Activated CD4-positive, alpha-beta T cell treated with anti-CD3 and anti-CD28 coated beads, Interleukin-2, amount 50 U/mL, for 48 hours (primary cell): Measurements from ENCODE around the gene PADI2.

ENCODE experiments used
- DNase-seq, 2 experiments: peaks; one replicate each; pipeline ENCODE4 v3.0.0-alpha.2; 2020

The PADI2 gene

DNA sequence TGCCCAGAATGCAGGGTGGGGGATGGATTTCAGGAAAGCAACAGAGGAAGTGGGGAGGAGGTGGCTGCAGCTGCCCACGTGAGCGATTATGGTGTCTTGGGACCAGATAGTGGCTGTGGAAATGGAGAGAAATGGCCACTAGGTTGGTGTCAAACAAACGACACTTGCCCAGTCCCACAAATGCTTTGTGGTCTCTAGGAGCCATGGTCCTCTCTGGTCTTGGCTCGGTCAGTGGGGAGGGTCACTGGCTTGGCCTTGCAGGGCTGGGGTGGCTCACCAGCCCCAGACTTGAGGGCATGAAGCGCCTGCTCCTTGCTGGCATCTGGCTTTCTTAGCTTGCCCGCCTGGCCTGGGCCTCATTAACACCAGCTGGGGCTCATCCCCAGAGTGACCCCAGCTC, 7.2 kb downstream of the PADI2 start:
- DNase-seq, result no peak

DNA sequence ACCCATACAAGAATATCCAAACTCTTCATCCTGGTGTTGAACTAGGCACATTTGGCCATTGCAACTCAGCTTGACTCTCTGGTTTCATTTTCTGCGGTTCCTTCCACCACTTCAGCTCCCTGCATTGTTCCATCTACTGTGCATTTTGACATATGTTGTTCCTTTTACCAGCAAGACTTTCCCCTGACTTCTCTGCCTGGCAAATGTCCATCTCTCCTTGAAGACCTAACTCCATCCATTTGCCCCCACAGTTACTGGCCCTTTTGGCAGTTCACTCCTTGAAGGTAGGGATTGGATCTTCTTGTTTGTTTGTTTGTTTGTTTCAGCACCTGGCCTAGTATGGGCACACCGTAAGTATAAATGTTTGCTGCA, 8.7 kb downstream of the PADI2 start:
- DNase-seq, result no peak

DNA sequence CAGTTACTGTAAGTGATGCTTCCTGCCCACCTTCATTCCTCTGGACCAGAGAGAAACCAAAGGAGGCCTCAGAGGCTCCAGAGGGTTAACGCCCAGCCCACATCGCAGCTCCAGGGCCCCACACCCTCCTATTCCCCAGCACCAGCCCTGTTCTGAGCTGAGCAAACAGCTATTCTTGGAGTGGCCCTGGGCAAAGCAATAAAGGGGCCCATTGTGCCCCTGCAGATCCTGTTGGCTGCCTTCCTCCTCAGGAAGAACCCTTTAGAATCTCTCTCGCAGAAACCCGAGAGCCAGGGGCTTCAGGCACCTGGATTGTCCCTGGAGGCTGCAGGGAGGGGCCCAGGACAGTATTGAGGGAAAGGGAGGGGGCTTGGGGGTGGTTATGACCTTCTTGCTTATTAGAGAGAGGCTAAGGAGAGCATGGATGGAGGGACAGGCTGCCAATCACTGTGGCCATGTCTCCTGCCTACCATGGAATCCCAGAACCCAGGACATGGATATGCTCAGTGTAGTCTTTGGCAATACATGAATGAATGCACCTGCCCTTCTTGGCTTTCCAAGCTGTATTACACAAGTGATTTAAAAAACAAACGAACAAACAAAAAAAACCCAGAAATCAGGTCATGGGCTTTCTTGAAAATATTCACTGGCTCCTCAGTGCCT, 9.2 kb downstream of the PADI2 start:
- no peak for DNase-seq

DNA sequence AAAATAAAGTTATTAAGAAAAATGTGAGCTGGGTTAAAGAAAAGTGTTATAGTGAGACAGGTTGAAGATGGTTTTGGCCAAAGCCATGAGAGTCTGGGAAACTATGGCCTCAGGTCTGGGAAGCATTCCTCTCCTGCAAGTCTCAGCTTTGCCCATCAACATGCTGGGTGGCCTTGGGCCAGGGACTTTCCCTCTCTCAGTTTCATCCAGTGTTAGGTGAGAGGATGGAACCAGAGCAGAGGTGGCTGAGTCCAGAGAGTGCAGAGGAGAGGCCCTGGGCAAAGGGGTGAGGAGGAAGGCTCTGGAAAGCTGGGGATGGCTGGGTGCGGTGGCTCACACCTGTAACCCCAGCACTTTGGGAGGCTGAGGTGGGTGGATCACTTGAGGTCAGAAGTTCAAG, 10.5 kb downstream of the PADI2 start:
- no peak for DNase-seq

DNA sequence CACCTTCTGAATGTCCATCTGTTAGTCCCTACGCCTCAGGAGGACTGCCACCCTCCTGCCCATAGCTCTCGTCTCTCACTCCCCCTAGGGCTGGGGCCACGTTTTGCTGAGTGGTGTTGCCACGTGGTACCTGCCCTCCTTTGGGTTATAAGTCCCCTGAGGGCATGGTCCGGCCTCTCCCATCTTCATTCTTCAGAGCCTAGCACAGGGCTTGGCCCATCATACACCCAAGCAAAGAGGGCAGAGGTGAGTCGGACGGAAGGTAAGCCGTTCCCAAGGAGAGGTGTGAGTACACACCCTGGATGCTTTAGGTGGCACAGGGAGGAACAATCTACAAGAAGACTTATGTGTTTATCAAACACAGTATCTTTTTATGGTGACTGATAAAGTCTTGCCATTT, 10.9 kb downstream of the PADI2 start:
- no peak for DNase-seq

DNA sequence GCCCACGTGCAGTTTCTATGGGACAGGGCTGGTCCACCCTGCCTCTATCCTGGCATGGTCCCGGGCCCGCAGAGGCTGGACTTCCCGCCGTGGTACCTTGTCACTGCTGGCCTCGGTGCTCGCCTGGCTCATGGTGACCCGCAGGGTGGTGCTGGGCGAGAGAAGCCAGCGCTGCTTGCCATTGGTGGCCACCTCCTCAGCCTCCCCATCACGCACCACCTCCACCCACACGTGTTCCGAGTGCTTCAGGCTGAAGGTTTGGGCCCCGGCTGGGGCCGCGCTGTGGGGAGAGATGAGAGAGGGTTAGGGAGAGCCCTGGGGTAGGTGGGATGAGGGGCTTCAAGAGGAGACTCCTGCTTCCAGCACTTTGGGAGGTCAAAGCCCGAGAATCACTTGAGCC, 14.5 kb downstream of the PADI2 start:
- no peak for DNase-seq

DNA sequence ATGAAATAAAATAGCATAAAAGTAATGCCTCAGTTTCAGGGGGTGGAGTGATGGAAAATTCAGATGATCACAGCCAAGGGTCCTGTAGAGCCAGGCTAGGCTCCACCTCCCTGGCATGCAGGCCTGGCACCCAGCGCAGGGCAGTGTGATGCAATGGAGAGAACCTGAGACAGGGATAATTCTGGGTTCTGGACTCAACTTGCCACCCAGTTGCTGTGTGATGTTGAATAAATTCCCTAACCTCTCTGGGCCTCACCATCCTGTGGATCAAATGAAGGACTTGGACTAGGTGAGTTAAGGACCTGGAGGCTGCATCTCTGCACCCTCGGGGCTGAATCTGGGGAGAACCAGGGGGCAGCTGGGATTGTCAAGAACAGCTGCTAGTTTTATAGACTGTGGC, 17.0 kb downstream of the PADI2 start:
- no peak for DNase-seq

DNA sequence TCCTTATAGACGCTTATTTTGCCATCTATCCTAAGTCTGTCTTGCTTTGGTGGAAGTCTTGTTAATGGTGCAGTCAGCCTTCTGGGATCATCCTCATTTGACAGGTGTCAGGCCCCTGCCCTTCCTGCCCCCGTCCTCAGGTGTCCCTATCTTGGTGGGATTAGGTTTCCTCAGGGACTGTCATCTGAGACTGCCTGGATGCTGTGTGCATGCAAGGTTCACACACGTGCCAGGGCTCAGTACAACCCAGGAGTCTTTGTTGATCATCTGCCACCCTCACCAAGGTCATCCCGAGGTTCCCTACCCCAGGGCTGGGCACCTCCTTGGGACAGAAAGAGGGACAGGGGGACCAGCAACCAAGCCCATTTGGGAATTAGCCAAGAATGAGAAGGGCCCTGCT, 18.0 kb downstream of the PADI2 start:
- DNase-seq, result no peak

DNA sequence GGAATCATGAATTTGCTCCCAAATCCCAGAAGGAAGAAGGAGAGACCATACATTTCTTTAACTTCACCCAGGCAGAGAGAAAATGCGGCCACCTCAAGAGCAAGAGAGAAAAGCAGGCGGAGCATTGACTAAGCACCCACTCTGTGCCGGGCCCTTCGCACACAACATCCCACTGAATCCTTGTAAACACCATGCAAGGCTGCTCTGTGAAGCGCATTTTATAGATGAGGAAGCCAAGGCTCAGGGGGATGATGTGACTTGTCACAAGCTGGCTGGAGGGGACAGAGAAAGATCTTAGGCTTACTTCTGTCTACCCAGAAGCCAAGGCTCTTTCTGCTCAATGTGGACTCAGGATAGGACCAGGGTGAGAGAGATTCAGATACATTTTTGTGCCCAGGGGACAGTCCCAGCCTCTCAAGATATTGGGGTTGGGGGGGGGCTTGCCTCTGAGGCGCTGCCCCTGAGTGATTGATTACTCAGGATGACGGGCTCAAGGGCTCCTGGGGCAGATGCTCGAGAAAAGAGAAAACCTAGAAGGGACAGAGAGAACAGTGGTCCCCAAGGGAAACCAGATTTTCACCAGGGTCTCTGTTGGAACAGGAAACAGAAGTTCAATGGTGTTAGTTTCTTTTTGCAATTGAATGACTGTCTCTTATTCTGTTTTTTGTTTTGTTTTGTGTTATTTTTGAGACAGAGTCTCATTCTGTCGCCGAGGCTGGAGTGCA, 19.5 kb downstream of the PADI2 start:
- DNase-seq, result no peak

DNA sequence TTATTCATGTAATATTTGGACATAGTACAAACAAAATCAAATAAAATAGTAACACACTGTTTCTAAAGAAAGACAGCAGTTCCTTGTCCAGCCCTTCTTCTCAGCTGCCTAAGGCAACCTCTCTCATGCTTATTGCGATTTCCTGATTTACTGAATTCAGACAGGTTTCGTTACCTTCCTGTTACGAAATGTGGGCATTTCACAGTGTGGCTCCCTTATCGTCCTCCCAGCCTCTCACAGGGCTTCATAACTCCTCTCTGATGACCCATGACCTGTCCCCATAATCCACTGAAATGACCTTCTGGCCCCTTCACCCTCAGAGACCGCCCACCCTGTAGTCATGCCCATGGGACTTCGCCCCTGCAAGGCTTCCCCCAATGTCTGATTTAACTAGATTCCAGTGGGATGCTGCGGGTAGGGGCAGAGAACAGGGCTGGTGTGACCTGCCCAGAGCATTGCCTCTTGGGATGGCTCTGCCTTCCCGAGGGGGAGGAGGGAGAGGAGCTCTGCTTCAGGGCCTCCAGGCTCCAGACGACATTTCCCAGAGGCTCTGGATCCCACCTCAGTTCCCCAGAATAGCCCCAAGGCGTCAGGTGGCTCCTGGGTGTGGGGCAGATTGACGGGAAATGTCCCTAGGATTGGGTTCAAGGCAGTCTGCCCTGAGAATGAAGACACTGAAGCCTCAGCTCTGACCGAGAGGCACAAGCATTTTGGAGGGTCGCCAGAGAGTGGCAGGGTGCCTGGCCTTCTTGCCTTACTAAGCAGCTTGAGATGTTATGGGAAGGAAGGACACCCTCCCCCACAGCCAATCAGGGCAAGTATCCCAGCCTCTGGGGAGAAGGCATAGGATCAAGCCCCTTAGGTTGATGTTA, 20.6 kb downstream of the PADI2 start:
- no peak for DNase-seq

DNA sequence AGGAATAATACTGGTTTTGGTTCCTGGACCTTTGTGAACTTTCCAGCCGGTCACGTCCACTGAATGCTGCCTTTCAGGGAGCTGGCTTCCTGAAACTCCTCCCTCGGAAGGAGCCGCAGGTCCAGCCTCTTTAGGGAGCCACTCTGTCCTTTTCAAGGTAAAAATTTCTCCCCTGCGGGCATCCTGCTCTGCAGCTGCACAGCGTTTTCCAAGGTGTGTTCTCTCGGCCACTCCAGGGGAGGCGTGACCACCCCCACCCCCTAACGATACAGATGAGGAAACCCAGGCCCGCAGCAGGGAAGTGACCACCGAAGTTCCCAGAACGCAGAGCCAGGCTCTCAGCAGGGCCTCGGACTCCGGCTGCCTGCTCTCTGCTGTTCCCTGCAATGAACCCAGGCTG, 21.5 kb downstream of the PADI2 start:
- no peak for DNase-seq

DNA sequence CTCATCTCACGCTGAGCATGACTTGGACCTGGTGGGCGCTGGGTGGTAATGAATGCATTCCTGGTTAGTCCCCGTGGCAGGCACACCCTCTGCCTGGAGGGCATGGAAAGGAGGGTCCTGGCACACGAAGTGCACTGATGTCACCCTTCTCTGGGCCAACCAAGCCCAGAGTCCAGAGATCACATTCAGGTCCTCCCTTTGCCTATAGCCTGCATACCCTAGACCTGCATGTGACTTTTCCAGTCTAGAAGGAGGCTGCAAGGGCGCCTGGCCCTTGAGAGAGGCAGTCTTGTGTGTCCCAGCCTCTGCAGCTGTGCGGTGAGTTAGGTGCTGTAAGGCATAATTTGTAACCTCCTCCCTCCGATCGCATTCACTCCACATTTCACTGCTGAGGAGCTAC, 22.1 kb downstream of the PADI2 start:
- no peak for DNase-seq

DNA sequence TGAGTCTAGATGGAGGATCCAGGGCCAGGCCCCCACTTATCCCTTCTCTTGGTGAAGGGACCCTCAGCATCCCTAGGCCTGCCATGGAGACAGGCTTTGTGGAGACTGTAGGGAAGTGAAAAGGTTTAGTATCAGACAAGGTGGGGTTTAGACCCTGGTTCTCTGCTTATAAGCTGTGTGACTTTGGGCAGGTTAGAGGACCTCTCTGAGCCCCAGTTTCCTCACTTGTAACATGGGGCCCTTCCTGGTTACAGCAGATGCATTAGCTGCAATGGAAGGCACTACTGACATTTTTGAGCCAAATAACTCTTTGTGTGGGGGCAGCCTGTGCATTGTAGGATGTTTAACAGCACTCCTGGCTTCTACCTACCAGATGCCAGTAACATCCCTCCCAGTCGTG, 22.7 kb downstream of the PADI2 start:
- no peak for DNase-seq

DNA sequence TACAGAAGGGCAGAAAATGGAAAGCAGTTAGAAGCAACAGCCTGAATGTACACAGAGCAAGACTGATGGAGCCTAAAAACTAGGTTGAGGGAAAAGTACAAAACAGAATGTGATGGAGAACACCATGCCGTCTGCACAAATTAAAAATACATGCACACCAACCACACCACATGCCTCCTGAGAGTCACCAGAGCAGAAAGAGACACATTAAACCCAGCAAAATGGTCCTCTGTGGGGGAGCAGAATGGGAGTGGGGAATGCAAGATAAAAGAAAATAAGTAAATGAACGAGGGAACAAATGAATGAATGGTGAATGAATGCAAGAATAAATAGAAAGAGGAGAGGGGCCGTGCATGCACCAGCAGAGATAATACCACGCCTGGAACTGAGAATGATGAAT, 24.1 kb downstream of the PADI2 start:
- no peak for DNase-seq

DNA sequence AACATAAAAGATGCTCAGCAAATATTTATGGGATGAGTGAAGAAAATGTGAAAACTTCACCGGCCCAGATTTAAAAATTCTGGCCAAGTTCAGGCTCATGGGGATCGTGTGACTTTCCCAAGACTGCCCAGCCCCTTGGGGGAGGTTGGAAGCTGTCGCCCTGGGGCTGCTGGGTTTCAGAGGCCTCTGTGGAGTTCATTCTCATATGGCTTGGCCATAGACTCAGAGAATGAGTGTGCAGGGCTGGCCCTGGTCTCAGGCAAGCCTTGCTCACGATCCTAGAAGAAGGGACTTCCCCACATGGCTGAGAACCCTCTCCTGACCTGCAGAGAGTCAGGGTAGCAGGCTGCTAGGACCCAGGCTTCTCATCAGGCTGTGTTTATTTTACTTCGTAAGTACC, 24.6 kb downstream of the PADI2 start:
- DNase-seq, result no peak

DNA sequence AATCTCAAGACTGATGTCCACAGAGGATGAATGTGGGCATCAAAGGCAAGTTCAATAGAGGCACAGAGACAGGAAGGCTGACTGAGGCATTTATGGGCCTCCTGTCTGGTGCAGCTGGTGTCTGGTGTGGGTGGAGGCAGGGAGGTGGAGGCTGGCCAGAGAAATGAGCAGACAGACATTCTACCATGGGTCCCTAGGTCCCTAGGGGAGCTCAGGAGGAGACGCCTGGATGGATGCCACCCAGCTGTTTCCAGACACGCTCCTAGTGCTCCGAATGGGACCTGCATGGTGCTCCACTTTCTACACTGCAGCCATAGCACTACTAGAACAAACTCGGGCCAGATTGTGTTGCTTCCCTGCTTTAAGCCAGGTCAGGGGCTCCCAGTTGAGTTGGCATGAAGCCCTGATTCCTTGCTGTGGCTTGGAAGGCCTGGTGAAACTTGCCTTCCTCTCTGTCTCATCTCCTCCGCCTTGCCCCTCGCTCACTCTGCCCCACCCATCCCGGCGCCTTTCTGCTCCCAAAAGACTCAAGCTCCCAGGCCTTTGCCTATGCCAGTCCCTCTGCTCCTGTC, 25.3 kb downstream of the PADI2 start:
- no peak for DNase-seq

DNA sequence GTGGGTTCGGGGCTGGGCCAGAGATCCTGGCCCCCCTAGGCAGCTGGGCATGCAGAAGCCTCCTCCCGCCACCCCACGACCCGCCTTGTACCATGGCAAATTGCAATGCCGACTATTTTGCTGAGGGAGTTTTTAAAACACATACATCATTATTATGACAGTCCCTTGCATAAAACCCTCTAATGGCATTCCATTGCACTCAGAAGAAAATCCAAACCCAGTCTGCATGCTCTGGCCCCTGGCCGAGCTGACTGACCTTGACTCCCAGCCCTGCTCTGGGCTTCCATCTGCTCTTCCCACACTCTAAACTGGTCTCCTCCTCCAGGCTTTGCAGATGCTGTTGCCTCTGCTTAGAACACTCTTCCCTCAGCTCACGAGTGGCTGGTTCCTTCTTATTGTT, 28.0 kb downstream of the PADI2 start:
- no peak for DNase-seq

DNA sequence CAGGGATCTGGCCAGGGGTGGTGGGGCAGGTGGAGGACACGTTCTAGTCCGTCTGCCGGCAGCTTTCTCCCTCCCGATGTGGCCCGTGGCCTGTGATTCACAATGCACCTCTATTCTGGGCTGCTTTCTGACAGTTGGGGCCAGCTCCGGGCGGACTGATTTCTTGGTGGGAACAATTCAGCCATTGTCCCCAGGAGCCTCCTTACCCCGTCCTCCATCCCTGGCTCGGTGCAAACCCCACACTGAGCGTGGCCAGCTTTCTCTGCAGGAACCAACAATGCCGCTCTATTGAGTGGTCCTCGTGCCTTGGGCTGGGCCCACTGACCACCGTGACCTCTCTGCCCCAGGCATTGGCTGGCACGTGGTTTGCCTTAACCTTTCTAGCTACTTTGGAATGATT, 29.7 kb downstream of the PADI2 start:
- DNase-seq, result no peak

DNA sequence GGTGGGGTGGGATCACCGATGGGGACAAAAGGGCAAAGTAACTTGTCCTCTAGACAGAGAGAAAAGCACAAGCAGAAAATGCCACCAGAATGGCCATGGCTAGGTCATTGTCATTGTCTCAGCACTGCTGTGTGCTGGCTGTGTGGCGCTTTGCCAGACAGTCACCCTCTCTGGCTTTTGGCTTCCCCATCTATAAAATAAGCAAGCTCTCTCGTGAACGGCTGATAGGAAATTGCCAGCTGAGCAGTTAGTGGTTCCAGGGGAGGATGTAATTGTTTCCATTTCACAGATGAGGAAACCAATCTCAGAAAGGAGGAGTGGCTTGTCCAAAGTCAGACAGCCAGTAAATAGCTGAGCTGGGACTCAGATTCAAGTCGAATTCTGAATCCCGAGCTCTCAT, 32.5 kb downstream of the PADI2 start:
- no peak for DNase-seq

DNA sequence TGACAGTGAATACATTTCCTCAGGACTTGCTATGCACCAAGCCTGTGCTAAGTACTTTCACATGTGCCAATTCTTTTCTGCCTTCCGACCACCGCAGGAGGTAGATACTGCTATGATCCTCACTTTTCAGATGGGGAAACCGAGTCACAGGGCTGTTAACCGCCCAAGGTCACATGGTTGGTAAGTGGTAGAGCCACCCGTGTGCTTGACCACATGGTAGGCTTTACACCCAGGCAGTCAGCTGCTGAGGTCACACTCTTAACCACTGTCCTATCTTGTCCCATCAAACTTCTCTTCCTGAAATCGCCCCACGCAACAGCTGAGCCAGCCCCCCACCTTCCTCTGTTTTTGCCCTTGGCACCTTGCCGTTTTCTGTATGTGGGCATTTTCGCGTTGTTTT, 34.5 kb downstream of the PADI2 start:
- DNase-seq, result no peak

DNA sequence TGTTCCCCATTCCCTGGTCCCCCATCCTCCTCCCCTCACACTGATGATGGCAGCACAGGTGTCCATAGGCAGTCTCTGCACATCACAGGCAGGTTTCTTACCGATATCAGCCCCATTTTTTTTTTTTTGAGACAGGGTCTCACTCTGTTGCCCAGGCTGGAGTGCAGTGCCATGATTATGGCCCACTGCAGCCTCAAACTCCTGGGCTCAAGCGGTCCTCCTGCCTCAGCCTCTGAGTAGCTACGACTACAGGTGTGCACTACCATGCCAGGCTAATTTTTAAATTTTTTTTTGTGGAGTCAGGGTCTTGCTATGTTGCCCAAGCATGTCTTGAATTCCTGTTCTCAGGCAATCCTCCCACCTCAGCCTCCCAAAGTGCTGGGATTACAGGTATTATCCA, 36.5 kb downstream of the PADI2 start:
- no peak for DNase-seq

DNA sequence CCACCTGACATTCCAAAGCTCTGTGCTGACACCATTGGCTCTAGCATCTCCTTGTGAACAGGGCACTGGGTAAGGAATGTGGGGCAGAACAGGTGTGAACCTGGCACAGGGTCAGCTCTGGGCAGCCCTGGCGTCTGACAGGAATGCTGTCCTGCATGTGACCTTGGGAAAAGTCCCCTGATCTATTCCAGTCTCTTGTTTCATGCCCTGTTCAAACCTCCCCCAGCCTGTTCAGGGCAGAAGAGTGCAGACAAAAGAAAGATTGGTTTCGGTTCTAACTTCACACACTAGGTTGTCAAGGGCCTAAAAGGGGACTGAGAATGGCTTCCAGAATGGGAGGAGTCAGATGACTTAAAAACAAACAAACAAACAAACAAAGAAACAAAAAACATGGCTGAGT, 37.8 kb downstream of the PADI2 start:
- DNase-seq, result no peak

DNA sequence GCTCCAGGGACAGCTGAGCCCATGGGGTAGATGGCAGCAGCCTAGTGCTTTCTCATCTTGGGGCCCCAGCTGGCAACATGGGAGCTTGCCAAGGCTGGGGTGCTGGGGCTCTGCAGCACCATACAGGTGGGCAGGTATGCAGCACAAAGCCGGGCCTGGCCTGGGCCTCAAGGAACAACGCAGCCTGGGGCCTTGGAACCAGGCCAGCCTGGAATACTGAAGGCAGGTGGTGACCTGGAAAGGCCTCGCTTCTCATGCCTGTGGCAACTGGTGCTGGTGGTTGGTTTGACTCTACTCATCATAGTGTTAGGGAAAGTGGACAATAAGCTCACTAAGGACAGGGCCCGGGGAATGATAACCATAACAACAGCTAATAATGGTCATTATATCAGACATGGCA, 38.4 kb downstream of the PADI2 start:
- DNase-seq, result no peak
